NCI-H748 (cell line): ENCODE results near the gene NFIL3.
"Not testable (repeated sequence)": the region's sequence is repeated elsewhere in the genome, so short reads cannot be mapped to it uniquely, and the experiment has no call there.

Source experiments
- DNase-seq: peaks from one replicate; lab custom pipeline; 2025; ENCODE audit not compliant: unreplicated experiment; lab: John Stamatoyannopoulos, UW

The NFIL3 gene, protein sequence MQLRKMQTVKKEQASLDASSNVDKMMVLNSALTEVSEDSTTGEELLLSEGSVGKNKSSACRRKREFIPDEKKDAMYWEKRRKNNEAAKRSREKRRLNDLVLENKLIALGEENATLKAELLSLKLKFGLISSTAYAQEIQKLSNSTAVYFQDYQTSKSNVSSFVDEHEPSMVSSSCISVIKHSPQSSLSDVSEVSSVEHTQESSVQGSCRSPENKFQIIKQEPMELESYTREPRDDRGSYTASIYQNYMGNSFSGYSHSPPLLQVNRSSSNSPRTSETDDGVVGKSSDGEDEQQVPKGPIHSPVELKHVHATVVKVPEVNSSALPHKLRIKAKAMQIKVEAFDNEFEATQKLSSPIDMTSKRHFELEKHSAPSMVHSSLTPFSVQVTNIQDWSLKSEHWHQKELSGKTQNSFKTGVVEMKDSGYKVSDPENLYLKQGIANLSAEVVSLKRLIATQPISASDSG

DNA sequence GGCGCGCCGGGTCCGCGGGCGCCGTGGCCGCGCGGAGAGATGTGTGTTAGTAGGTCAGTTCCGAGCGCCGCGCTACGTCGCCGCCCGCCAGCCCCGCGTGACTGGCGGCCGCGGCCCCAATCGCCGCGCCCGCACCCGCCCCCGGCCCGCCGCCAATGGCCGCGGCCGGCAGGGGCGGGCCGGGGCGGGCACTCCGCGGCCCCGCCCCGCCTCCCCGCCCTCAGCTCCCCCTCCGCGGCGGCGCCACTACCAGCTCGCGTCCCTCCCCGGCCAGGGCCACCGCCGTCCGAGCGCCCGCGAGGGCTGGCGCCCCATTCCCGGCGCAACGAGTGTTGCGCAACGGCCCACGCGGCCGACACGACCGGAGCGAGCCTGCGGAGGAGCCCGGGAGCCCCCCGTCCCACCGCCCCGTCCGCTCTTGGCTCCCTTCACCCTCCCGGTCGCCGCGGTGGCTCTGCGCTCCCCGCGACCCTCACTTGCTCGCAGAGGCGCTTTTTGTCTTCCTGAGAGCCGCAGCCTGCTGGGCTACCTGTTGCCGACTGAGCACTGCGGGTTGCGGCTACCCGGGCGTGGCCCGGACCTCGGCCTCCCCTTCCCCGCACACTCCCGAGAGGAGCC is at the start of gene NFIL3:
NFIL3 (minus strand) TSS at position 48 of the 618 bp plus-strand sequence. CDS start 13,098 bp downstream, outside the sequence.
- DNase-seq: peak; percentile 86

DNA sequence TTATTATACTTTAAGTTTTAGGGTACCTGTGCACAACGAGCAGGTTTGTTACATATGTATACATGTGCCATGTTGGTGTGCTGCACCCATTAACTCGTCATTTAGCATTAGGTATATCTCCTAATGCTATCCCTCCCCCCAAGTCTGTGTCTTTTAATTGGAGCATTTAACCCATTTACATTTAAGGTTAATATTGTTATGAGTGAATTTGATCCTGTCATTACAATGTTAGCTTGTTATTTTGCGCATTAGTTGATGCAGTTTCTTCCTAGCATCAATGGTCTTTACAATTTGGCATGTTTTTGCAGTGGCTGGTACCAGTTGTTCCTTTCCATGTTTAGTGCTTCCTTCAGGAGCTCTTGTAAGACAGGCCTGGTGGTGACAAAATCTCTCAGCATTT is 47.9 kb upstream of the NFIL3 start:
- DNase-seq: not testable (repeated sequence)

DNA sequence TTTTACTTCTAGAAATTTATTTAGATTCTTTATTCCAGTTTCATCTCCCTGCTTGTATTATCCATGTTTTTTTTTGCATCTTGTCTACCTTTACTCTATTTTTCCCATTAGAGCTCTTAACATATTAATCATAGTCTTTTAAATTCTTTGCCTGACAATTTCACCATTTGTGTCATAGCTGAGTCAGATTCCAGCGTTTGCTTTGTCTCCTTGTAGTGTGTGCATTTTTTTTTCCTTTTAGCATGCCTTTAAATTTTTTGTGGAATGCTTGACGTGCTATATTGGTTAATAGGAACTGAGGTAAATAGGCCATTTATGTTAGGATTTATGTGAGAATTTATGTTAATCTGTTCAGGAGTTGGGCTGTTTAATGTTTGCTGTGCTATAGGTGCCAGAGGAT is 41.8 kb upstream of the NFIL3 start:
- no peak for DNase-seq

DNA sequence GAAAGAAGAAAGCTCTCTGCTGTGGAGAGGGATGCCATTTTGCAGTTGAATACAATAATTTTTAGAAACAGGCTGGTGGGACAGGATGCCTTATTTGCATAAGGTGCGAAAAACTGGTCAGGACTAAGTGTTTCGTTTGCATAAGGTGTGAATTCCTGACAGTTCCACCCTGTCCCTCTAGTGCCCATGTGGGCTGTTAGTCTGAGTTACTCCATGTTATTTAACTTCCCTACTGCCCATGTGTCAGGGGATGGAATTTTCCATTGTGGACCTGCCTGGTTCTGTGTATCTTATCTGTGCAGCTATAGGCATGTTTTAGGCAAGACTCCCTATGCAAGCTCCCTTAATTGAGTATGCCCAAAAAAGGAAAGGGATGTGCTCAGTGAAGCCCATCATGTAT is 35.3 kb upstream of the NFIL3 start:
- no peak for DNase-seq

DNA sequence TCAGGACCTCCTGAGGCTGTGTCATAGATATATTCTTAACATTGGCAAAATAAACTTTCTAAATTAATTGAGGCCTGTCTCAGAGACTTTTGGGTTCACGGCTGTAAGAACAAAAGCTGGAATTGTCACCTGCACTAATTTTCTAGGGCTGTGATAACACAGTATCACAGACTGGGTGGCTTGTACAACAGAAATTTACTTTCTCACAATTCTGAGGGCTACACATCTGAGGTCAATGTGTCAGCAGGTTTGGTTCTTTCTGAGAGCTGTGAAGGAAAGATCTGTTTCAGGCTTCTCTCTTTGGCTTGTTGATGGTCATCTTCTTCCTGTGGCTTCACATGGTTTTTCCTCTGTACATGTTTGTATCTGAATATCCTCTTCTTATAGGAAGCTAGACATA is 29.2 kb upstream of the NFIL3 start:
- no peak for DNase-seq

DNA sequence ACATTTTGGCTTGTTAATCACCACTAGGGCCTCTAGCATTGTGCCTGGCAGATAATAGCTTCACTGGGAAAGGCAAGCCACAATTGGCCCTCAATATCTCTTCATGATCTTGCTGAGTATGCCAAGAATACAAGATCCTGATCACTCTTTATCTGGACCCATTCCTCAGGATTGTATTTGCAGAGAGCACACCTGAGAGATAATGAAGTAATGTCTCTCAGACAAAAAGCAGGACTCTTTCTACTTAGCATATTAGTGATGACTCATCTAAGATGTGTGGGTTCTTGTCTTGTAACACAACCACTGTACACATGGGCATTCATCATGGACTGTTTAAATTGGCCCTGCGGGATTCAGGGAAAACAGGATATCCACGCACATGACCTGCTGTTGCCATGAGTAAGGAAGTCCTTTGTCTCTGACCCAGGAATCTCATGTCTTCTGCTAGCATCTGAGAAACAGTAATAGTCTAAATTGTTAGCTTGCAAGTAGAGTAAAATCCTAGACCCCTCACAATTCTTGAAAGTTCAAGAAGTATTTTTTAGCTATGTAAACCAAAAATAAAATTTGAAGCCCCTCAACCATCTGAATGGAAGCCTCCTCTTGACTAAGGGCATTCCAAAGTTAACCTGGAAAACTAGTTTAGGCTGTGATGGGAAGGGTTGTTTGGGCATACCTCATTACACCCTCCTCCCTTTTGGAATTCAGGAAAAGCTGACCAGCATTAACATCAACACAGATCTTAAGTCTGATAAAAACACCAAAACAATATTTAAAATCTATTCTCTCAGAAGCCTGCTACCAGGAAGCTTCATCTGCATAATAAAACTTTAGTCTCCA is 28.0 kb upstream of the NFIL3 start:
- DNase-seq: no peak

DNA sequence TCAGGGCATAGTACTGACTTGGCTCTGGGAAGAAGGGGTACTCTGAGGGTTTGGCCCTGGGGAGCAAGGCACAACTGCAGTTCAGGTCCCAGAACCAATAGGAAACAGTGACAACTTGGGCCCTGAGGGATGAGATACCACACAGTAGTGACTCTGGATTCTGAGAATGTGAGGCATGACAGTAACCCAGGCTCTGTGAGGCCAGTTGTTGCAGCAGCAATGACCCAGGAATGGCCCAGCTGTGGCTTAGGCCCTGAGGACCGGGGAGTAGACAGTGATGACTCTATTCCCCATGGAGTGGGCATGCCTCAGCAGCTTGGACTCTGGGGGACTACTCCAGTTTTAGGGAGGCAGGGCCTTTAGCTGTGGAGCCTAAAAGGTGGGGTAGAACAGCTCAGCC is 21.5 kb upstream of the NFIL3 start:
- no peak for DNase-seq

DNA sequence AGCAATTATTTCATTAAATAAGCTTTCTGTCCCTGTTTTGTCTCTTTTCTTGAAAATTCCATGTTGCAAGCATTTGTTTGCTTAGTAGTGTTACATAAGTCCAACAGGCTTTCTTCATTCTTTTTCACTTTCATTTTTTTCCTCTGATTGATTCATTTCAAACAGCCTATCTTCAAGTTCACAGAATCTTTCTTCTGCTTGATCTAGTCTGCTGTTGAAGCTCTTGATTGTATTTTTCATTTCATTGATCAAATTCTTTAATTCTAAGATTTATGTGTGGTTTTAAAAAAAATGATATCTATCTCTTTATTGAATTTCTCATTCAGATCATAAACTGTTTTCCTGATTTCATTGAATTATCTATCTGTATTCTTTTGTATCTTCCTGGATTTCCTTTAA is 20.4 kb upstream of the NFIL3 start:
- no peak for DNase-seq

DNA sequence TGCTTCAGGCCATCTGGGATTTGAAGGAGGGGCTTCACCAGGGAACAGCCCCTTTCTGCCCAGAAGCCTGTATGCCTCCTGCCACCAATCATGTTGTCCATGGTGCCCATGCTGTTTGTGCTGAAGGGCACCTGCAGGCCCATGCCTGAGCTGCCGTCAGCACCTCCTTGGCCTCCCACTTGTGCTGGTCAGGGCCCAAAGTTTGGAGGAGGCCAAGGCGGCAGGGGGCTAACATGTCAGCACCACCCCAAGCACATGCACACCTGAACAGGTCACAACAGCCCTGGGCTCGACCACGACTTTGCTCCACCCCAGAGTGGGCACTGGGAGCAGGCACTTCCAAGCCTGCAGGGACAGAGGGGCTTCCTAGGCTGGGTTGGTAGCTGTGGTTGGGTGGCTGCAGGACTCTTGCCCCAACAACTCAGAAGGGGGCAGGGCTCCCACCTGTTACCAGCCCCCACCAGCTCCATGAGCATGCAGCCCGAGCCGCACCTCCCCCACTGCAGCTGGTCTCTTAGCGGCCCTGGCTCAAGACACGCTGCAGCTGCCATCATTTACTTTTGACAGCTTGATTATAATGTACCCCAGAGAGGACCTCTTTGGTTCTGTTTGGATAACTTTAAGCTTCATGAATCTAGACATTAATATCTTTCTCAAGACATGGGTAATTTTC is 19.8 kb upstream of the NFIL3 start:
- no peak for DNase-seq

DNA sequence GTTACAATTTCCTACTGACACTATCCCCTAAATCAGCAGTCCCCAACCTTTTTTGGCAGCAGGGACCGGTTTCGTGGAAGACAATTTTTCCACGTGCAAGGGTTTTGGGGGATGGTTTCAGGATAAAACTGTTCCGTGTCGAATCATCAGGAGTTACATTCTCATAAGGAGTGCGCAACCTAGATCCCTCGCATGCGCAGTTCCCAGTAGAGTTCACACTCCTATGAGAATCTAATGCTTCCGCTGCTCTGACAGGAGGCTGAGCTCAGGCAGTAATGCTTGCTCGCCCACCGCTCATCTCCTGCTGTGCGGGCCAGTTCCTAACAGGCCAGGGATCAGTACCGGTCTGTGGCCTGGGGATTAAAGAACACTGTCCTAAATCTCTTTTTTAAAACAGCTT is 13.2 kb upstream of the NFIL3 start:
- DNase-seq: no peak

DNA sequence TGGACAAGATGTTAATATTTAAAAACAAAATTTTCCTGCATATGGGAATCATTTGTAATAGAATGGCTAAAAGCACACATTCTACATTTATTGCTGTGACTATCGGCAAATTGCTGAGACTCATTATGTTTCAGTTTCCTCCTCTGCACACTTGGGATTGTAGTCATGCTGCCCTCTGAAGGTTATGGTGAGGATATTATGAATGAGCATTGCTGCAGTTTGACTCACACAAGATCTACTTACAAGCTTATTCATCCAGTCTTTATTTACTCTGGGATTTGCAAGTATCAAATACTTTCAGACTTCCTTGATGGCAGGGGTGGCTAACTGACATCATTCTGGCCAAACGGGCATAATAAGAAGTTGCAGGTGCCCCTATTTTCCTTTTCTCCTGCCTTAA is 9.5 kb upstream of the NFIL3 start:
- DNase-seq: peak; percentile 31

DNA sequence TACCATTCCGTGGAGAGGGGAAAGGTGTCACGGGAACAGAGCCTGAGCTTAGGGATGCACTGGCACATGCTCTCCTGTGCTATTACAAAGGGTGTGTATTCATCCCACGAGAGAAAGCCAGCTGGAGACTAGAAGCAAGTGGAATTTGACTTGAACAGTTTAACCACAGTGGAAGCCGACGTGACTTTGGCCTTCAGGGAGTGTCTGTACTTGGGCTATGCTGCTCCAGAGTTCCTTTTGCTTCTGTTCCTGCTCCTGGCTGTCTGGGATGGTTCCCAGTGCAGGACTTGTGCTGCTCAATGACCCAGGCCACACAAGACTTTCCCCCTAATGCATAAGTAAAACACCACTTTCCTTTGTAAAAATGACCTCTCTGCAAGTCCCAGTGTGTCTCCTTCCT is 7.9 kb upstream of the NFIL3 start:
- no peak for DNase-seq

DNA sequence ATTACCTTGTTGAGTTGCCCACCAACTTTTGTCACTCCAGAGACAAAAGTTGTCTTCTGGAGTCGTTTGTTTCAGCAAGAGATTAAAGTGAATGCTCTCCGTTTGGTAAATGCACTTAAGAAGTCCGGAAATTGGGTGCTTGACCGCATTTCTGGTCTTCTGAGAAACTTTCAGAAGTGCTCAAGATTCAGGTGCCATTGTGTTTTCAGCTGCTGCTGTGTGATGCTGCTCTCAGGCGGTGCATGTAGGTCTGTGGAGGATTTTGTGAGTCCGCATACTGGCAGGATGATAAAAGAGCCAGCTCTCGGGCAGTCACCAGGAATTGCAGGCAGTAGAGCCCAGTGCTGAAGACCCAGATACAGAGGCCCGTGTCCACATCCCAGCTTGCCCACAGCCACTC is 5.9 kb upstream of the NFIL3 start:
- DNase-seq: no peak

DNA sequence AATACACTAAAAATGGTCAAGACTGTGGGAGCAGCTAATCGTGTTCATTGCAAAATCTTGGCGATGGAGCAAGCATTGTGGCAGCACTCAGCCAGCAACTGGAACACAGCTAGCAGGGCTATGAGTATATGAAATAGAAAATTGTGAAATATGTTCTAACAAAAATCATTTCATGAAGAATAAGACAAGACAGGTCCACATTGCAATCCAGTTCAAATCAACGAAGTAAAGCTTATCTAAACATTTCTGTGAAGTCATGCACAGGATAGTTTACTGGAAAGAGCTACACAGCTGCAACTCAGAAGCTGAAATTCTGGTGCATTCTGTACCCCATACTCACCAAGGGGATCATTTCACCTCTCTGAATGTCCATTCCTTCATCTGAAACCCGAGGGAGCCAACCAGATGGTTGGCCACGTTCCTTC is 5.3 kb upstream of the NFIL3 start:
- DNase-seq: no peak

DNA sequence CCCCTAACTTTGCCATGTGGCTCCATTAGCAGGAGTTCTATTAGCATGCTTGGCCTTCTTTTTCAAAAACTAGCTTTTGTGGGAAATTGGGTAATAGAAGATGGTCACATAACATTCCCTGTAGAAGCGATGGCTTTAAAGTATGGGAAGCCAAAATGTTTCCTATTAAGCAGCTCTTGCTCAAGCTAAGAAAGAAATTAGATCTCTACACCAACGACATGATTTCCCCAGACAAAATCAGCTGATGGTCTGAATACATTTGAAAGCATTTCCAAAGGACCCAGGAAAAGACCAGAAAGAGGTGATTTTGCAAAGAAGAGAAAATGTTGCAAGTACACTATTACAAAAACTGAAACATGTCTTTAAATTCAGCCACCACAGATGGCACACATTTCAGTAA is 4.8 kb upstream of the NFIL3 start:
- DNase-seq: no peak

DNA sequence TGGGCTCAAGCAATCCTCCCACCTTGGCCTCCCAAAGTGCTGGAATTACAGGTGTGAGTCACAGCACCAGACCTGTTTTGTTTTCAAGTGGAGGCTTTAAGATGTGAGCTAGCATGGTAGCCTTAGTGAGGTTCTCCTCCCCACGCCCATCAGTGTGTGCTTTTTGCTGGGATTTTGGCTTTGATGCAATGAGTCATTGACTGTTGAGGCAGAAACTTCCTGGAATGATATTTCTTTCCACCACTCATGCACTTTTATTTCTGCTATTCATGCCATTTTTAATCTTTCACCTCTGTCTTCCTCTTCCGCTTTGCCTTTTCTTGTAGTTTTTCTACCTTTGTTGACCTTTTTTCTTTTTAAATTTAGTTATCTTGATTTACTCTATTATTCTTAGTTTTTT is 4.2 kb upstream of the NFIL3 start:
- DNase-seq: no peak

DNA sequence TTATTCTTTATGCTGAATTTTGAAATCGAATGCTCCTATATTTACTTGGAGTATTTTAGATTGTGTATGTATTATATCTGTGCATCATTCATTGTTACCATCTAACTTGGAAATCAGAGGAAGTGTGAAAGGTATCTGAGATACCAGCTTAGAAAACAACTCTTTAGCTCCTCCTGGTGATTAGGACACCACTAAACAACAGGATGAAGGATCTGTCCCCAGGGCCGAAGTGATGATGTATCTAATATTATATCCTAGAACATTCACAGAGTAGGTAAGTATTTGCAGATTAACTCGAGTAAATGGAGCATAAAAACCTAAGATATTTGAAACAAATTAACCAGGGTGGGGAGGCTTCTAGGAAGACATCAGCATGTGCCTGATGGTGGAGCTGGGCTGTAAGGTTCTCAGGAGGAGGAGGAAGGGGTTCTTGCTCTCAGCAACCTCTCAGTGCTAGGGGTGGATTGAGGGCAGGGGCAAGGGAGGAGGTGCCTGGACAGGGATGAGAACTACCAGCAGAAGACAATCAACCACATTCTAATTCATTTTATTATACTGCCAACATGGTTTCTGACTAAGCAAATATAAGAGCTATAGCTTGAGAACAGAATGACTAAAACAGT is 2.6 kb upstream of the NFIL3 start:
- peak; percentile 41 for DNase-seq

DNA sequence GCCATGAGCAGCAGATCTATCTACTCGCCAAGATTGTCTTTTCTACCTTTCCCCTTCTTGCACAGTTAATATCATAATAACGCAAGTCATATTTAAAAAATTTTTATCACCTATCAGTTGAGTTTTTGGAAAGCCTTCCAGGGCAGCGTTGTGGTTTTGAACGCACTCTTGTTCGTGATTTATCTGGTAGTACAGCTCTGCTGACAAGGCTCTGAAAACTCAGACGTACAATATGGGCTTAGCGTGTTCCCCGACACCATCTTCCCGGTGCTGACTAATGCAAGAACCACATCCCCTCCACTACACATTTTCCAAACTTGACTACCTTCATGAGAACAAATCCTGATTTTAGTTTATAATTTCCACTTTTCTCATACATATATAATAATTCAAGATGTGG is 1.6 kb upstream of the NFIL3 start:
- no peak for DNase-seq

DNA sequence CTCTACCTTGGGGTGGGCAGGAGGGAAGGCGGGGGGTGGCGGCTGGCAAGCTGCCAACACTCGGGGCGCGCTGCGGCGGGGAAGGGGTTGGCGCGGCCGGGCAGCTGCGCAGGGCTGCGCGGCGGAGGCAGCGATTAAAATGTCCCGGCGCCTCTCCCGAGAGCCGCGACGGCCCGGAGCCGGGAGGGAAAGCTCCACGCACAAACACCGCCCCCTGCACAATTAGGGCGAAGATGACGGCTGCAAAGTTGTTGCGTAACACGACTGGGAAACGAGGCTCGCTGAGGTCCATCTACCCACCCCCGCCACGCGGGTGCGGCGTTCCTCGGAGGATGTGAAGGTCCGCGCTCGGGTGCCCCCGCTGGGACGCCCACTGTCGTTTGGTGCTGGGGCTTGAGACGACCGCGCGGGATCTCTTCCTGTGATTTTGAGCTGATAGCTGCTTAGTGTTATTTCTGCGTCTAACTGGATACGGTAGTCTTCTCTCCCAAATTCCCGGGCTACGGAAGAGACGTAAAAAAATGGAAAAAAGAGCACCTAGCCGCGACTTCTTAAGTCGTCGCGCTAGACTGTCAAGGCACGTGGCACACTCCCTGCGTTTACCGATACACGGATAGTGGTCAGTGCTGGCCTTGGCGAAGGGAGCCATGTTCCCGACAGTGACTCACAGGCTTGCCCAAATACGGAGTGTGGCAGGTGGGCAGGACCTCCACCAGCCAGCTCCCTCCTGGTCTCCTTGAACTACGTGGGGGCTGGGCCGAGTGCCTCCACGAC is 958 bp upstream of the NFIL3 start:
- peak; percentile 77 for DNase-seq
